ENCODE results near the gene EMSY.
"Not testable (repeated sequence)": the region's sequence is repeated elsewhere in the genome, so short reads cannot be mapped to it uniquely, and the experiment has no call there.

The EMSY gene

DNA sequence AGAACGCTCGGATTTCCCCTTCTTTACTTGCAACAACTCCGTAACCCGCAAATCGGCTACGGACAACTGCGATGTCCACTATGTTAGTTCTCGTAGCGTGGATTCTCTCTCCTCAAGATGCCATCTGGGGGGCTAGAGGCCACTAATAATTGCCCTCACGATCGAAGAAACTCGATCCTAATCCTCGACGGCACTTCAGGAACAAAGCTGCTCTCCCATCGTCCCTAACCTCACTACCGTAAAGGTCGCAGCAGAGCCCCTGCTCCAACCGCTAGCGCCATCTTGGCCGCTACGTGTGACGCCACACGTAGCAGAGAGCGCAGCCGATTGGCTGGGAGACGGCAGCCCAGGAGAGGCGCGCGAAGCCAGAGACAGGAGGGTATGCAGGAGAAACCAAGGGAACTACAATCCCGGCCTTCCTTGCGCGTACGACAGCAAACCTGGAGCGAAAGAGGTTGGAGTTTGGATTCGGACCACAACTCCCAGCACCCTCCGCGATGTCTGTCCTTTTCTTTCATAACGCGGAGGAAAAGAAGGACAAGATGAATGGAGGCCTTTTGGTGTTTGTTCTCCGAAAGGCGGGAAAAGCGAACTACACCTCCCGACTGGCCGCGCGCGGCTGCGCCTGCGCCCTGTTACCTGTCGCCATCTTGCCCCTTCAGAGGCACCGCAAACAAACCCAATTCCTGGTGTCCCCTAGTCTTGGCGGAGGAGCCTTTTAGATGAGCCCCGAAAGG is at the start of gene EMSY:
Gene EMSY (plus strand): TSS at position 635 of the 737 bp plus-strand sequence. CDS start 1,921 bp downstream, outside the sequence.
- DNase-seq: peak; percentile 93

DNA sequence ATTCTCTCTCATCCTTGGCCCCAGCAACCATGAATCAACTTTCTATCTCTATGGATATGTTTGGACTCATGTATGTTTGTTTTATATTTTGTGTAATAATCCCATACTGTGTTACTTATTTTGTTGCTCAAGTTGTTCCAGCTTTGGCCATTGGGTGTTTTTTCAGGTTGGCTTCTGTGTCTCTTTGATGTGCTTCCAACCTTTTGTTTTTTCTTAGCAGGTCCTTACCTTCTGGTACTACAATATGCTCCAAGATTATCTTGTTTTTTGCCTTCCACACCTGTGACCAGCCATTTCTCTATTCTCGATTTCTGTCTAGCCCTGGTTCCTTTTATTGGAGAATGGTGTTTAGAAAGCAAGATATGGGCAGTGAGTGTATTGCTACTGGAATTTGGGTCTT is 49.5 kb upstream of the EMSY start:
- DNase-seq: no peak

DNA sequence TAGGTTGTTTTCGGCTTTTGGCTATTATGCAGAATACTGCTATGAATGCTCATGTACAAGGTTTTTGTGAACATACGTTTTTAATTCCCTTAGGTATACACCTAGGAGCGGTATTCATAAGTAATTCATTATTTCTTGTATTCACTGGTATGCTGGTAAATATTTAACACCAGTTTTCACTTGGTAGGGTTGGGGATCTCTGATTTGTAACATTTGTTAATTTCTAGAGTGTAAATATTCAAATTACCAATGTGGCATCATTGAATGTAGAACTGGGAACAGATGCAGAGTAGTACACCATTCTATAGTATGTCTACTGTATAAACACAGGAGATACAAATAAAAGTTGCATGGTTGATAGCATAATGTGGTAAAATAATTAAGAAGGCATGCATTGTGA is 47.4 kb upstream of the EMSY start:
- no peak for DNase-seq

GRCh38 chr11:76400967-76401366 is 43.9 kb upstream of the EMSY start:
- no peak for DNase-seq

- not testable (repeated sequence) for DNase-seq
Observed at GRCh38 chr11:76401484-76401883, 43.3 kb upstream of the EMSY start.

- no peak for DNase-seq
Observed at GRCh38 chr11:76406359-76406758, 38.5 kb upstream of the EMSY start.

DNA sequence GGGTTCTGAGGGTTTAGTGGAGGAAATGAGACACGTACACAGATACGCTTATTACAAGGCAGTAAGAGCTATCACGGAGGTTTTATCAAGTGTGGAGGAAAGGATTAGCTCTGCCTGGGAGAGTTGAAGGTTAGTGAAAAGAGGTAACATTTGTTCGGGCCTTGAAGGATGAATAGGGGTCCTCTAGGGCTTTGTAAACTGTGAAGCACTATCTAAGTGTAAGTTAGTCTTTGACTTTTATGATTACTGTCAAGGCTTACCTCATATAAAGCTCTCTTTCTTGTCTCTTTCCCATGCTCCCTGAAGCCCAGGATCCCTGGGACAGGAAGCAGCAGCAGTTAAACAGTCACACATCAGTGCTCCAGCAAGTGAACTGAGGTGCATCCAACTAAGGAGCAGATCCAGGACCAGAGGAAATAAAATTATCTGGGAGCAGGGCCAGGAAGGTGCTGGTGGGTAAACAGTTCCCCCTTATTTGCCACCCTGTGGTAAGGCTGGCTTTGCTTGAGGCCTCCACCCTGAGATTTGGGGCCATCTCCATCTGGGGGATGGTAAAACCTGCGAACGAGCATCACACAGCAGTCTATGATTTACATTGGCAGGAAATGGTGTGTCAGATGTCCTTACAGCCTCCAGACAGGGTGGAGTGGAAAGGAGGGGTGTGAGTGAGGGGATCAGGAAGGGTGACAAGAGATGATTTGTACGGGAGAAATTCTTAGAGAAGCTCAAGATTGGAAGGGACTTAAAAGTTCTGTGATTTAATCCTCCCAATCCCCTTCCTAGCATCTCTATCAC is 36.5 kb upstream of the EMSY start:
- no peak for DNase-seq

GRCh38 chr11:76410851-76411357 is 33.9 kb upstream of the EMSY start:
- no peak for DNase-seq

- no peak for DNase-seq
Observed at GRCh38 chr11:76415073-76415472, 29.7 kb upstream of the EMSY start.

DNA sequence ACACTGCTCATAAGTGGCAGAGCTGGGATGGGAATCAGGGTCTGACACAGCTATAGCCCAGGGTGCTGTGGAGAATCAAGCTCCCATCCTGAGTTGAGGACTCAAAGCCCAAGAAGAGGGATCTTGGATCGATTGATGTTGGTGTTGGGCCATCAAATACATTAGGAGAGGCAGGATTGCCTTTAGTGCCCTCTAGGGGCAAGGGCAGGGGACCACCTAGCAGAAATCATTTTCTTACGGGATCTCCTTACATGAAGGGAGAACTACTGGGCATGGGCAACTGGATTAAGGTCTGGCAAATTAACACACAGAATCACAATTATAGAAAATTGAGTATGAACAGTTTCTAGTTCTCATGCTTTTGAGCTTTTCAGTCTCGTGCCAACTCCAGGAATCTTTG is 24.9 kb upstream of the EMSY start:
- DNase-seq: no peak

- no peak for DNase-seq
Observed at GRCh38 chr11:76424379-76424778, 20.4 kb upstream of the EMSY start.

GRCh38 chr11:76424891-76425290 is 19.9 kb upstream of the EMSY start:
- no peak for DNase-seq

- DNase-seq: no peak
Observed at GRCh38 chr11:76426660-76427059, 18.2 kb upstream of the EMSY start.

DNA sequence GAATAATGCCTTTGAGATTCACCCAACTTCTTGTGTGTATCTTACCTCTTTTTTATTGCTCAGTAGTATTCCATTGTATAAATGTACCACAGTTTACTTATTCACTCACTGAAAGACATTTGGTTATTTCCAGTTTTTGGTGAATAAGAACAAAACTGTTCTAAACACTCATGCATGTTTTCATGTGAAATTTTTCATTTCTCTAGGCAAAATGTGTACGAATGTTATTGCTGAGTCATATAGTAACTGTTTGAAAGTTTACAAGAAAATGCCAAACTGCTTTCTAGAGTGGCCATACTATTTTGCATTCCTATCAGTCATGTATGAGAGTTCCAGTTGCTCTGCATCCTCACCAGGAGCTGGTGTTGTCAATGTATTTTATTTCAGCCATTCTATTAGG is 8.8 kb upstream of the EMSY start:
- DNase-seq: no peak

DNA sequence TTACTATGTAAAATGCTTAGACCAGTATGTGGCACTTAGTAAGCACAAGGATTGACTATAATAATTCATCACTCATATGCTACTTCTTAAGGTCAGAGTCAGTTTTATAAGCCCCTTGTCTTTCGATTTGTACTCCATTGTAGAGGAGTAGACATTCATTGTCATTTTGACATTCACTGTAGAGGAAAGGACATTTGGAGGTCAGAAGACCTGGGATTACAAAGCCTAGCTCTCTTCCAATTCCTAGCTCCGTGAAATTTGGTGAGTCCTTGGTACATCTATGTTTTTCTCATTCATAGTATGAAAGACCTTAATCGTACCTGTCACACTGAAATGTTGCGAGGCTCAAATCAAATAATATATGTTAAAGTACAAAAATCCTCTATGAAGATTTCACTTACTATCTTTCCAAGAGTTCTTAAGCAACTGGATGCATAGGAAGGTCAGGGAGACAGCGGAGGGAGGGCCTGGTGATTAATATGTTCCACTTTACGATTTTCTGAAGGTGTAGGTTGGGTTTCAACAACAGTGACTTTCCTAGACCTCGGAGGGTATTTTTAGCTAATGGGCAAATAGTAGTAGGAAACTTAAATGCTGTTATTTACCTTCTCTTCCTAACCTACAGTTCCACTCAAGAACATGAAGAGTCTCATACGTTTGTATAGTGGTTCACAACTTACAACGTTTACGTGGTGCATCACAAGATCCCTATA is 1.4 kb upstream of the EMSY start:
- no peak for DNase-seq

DNA sequence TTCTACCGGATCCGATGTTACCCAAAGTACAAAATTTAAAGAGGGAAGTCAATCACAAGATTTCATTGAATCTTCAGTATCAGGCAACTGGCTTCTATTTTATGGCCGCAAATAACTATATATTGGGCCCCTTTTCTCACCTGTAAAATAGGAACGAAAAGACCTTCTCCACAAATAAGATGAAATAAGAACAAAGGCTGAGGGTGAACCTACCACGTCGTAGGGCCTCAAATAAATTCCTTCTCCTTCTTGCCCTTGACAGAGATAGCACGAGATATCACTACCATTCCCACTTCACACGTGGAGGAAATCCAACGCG is 794 bp upstream of the EMSY start:
- no peak for DNase-seq

DNA sequence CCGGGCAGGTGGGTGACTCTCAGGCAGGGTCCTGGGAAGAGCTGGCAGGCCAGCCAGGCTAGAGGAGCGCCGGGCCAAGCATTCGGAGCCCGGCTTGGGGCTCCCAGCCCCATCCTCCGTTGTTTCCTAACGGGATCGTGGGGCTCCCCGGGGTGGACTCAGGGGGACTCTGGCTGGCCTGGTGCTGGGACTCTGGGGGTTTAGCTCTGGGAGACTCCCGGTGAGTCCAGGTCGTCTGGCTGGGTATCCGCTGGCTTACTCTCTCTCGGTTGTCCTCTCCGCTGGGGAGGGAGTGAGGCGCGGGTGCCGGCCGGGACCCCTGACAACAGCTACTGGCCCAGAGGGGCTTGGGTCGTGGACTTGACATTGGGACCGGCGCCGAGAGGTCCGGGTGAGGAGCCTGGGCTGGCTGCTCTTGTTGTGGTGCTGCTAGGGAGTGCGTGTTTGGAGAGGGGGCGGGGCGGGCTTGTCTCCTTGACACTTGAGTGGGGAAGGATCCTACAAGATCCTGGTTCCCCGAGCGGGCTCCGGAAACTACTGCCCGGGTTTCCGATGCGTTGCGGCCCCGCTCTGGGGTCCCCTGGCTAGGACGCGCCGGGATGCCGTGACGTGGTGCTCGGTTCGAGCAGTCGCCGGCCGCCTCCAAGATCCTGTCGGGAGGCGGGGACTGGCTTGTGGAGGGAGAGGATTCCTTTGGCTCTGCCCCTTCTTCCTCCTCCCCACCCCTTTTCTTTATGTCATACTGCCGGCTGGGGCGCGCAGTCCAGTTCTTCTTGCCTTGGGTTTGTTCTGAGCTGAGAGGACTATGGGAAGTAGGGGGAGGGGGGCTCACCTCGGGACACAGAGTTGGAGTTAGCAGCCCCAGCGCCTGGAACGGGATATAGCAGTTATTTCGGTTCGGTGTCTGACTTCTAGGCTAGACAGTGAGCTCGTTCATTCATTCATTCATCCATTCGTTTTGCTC is 585 bp downstream of the EMSY start:
- peak; percentile 8 for DNase-seq

DNA sequence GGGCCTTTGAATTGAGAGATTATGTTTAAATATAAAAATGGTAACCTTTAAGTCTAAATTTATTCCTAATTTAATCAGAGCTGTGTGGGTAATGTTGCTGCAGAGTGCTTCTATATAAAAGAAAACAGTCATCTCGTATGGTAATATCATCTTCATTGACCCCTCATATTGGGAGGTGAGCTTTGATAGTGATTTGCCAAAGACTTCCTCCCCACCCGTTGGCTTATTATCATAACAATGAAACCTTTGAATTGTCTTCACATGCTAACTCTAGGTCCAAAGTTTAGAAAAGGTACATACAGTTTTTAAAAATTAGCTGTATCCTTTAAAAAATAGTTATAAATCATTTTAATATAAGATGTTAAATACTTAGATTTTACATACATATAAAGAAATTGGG is 3.7 kb downstream of the EMSY start:
- no peak for DNase-seq

DNA sequence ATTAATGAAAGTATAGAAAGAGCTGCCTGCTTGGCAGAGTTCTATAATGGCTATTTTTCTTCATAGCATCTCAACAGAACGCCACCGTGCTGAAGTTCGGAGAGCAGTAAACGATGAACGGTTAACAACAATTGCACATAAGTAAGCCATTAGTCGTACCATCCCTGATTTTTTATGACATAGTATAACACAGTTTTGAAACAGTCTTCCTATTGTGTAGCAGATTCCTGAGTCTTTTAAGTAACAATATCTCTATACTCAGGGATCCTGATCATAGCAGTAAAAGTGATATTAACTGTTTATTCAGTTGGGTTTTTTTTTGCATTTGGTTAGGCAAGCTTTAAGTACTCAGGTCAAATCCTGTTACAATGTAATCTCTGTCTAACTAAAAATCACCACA is 8.4 kb downstream of the EMSY start:
- DNase-seq: no peak

GRCh38 chr11:76455331-76455730 is 10.5 kb downstream of the EMSY start:
- DNase-seq: no peak

GRCh38 chr11:76455931-76456330 is 11.1 kb downstream of the EMSY start:
- no peak for DNase-seq

- no peak for DNase-seq
Observed at GRCh38 chr11:76456571-76456970, 11.8 kb downstream of the EMSY start.

DNA sequence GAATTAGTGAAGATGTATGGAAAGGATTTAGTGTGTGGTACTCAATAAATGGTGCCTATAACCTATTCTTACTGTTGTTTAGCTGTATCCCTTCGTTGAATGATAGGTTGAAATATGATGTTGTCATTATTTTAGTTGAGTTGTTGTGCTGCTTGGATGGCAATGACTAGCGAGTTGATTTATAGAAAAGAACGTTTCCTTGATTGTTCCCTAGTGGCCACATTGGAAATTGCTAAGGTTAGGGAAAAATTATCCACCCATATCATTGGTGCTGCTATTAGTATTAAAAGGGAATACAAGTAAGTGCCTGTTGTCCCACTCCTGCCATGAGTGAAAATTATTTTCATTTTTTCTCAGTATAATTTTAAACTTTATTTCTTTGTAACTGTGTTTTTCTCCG is 14.5 kb downstream of the EMSY start:
- DNase-seq: no peak

Data from NCI-H1436 treated with DMSO at 0.1 percent for 48 hours (cell line).